ENCODE results near the gene TIMP2.
"Not testable (repeated sequence)": the region's sequence is repeated elsewhere in the genome, so short reads cannot be mapped to it uniquely, and the experiment has no call there.

TIMP2 gene

DNA sequence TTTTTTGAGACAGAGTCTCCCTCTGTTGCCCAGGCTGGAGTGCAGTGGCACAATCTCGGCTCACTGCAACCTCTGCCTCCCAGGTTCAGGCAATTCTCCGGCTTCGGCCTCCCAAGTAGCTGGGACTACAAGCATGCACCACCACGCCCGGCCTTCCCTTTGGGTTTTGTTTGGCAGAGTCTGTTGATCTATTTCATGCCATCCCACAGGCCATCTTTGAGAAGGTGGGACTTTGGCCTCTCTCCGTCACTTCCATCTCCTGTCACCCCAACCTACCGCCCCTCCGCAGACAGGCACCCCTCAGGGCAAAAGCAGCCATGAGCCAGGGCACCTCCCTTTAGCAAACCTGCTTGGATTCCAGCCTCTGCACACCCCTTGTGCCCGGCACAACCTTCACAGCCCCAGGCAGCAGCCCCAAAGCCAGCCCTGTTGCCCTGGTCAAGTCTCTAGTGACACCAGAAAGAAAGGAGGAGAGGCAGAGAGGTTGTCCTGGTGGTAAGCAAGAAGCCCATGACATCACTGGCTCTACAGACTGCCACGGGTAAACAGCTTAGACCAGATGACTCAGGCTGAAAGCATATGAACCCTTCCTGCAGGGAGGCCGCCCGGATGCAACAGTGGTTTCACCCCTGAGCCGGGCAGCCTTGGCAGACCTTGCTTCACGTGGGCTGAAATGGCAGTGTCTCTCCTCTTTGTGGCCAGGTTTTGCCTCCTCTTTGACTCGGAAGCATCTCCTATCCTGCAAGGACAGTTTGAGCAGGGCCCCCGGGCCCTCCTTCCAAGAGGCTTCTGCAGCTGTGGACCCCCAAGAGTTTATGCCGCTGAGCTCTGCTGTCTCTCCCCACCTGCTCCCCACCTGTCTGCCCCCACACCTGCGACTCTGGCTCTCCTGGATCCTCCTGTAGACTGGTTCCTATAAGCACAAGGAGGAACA lies 8.1 kb upstream of the TIMP2 start:
- DNase-seq (ENCODE audit: low read depth in 3 of 3), result peak; percentile 15 to 30 (median 28)

GRCh38 chr17:78929908-78930775 lies 5.0 kb upstream of the TIMP2 start:
- no peak for DNase-seq (ENCODE audit: low read depth in 3 of 3)

- no peak for DNase-seq (ENCODE audit: low read depth in 3 of 3)
These were observed 722 bp upstream of the TIMP2 start for GRCh38 chr17:78925662-78926555.

- DNase-seq (ENCODE audit: low read depth in 3 of 3), result no peak
These were observed 571 bp downstream of the TIMP2 start for GRCh38 chr17:78924481-78925151.

- DNase-seq (ENCODE audit: low read depth in 3 of 3), result peak in 1 of 3 donors; percentile 15
These were observed 1.3 kb downstream of the TIMP2 start for GRCh38 chr17:78923660-78924453.

DNA sequence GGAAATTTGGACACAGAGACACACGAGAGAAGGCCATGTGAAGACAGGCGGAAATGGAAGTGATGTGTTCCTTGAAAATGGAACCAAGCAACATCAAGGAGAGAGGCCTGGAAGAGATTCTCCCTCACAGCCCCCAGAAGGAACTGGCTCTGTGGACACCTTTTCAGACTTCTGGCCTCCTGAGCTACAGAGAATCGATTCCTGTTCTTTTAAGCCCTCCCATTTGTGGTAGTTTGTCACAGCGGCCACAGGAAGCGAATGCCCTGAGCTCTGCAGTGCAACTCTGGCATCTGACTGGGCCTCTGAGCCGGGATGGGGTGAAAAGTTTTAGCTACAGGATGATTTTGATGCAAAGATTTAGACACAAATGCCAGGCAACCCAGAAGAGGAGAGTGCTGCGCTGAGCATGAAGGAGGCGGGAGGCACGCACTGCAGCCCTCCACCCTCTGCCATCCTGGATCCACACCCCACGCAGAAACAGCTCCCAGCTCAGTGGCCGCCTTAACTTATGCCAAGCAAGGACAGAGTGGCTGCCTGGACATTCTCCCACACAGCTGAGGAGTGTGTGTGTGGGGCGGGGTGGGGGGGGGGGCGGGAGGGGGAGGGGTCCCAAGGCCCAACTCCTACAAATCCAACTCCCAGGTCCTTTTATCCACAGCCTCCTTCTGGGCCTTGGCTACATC lies 2.2 kb downstream of the TIMP2 start:
- DNase-seq (ENCODE audit: low read depth in 3 of 3), result no peak

DNA sequence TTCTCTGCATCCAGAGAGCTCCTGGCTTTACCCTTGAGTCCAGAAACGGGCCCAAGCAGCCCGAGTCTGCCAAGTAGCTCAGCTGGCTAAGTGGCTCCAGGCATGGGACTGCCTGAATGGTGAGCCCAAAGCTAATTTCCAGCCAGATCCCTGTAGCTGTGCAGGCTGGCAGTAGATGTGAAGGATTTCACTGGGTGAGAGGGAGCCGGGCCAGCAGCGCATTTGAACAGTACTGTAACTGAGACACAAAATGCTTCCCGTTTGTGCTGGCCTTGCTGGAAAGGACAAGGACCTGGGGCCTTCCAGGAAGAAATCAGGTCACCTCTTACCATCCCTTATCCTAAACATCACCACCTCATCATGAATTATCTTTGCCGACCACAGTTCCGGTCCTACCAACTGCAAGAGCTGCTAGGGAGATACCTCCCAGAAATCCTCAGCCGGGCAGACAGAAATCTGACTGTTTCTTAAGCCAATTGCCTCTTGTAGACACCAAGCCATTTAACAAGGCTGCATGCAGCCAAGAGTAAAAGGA lies 3.7 kb downstream of the TIMP2 start:
- no peak for DNase-seq (ENCODE audit: low read depth in 3 of 3)

GRCh38 chr17:78920528-78920927 lies 4.7 kb downstream of the TIMP2 start:
- DNase-seq (ENCODE audit: low read depth in 3 of 3), result no peak

DNA sequence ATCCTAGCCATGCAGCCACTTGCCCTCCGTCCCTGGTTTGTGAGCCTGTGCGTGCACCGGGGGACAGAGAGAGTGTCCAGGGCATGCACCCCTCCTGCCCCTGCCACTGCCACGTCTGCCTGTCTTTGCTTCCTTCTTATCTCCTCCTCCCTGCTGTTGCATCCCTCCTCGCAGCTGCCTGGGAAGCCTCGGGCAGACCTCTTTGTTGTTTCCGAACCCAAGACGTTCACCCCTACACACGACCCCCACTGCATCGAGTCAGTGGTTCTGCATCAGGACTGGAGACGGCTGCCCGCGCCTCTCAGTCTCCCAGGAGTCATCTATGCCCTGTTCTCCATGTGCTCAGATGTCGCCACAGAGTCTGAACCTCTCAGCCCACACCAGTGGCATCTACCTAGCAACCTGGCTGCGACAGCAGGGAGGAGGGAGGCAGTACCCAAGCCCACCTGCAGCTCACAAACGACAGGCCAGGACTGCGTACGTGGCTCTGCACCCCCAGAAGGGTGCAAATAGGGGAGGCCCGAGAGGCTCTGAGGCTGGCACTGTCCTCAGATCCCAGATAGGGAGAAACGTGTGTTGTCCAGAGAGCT lies 5.2 kb downstream of the TIMP2 start:
- DNase-seq (ENCODE audit: low read depth in 3 of 3), result no peak

- DNase-seq (ENCODE audit: low read depth in 3 of 3), result no peak
These were observed 6.2 kb downstream of the TIMP2 start for GRCh38 chr17:78918979-78919378.

DNA sequence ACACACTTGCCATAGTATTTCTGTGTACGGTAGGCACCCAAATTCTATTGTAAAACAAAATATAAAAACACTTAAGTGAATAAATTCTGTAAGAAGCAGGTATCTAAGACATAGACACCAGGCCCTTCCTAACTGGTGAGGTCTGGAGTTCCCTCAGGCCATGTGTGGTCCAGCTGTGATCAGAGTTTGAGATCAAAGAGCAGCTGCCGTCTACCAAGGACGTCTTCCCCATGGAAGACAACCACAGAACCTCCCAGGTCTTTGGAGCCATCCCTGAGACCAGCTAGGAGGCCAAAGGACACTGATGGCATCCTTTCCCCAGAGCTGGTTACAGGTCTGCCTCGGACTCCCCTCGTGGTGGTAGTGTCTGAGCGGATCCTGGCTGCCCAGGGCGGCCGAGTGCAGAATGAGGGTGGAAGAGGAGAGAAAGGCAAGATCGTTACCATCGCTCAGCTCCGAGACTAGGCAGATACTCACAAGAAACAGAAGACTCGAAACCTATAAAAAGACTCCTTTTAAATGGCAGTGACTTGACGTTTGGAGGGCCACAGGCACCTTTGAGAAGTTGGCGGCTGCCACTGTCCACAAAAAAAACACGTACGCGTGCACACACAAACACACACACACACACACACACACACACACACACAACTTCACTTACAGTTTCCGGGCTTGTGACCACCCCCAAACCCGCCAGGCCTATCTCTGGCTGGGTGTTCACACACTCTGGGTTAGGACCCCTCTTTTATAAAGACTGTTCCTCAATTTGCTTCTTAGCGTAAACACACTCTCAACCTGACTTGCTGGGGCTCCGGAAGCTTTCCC lies 7.5 kb downstream of the TIMP2 start:
- no peak for DNase-seq (ENCODE audit: low read depth in 3 of 3)

DNA sequence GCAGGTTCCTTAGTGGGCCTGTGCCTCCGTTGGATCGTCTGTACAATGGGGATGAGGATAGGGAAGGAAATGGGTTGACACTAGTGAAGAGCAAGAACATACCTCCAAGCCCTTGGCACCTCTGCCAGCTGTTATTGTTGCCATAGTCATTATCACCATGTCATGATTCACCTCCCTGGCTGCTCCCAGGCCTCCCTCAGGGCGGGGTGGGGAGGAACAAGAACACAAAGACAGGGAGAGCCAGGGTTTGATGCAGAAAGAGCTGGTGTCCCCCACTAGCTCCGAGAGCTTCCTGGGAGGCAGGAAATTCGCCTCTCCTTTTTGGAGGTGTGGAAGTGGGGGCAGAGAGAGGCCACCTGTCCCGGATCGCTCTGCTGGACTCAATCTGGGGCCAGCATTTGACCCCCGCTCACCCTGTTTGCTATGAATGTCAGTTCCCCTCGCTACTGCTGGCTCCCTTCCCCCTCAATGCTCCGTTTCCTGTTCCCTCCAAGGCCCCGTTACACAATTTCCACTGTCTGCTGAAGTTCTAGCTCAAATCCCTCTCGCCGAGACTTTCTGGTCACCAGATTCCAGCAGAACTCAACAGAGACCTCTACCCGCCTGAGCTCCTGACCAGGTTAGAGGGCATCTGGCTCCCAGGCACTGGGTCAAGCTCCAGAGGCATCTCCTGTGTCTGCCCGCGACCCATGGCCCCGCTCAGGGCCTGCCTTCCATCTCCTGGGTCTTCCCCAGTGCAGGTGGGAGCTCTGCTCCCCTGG lies 9.1 kb downstream of the TIMP2 start:
- no peak for DNase-seq (ENCODE audit: low read depth in 3 of 3)

GRCh38 chr17:78913115-78913514 lies 12.1 kb downstream of the TIMP2 start:
- no peak for DNase-seq (ENCODE audit: low read depth in 3 of 3)

- DNase-seq (ENCODE audit: low read depth in 3 of 3), result no peak
These were observed 13.1 kb downstream of the TIMP2 start for GRCh38 chr17:78912082-78912481.

DNA sequence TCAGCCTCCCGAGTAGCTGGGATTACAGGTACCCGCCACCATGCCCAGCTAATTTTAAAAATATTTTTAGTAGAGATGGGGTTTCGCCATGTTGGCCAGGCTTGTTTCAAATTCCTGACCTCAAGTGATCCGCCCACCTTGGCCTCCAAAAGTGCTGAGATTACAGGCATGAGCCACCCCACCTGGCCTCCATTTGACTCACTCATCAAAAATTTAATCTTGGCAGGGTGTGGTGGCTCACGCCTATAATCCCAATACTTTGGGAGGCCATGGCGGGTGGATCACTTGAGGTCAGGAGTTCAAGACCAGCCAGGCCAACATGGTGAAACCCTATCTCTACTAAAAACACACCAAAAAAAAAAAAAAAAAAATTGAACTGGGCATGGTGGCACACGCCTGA lies 13.6 kb downstream of the TIMP2 start:
- not testable (repeated sequence) for DNase-seq (ENCODE audit: low read depth in 3 of 3)

DNA sequence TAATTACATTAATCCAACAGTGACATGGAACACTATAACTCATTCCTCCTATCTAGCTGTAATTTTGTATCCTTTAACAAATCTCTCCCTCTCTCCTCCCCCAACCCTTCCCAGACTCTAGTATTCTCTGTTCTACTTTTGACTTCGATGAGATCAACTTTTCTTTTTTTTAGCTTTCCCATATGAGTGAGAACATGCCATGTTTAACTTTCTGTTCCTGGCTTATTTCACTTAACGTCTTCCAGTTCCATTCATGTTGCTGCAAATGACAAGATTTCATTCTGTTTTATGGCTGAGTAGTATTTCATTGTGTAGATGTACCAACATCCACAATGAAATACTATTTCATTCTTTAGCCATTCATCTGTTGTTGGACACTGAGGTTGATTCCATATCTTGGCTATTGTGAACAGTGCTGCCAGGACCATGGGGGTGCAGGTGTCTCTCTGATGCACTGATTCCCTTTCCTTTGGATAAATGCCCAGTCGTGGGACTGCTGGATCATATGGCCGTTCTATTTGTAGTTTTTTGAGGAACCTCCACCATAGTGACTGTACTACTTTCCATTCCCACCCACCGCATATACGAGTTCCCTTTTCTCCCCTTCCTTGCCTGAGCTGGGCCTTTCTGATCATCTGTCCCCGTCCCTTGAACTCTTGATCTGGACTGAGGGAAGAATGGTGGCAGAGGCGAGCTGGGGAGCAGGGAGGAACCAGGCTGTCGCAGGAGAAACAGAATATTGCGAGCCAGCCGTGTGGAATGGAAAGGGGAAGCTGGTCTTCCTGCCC lies 14.5 kb downstream of the TIMP2 start:
- DNase-seq (ENCODE audit: low read depth in 3 of 3), result no peak

DNA sequence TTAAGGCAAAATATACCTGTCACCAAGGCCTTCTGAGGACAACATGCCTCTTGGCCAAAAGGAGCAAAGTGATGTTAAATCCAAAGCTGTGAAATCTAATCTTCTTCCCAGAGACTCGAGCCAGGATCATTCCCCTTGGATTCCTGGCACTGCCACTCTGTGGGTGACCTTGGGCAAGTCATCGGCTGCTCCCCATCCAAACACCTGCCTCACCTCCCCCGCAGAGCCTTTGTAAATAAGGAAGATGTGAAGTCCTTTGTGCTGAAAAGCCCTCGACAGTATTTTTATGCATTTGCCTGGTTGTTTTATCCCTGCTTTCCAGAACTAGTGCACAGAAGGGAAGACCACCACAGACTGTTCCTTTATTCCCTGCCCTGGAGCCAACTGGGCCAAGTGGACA lies 16.8 kb downstream of the TIMP2 start:
- DNase-seq (ENCODE audit: low read depth in 3 of 3), result no peak

Measured in stimulated activated CD4-positive, alpha-beta T cell treated with anti-CD3 and anti-CD28 coated beads, TNF-alpha, amount 100 ng/mL, for 48 hours (primary cell).